NCI-H2171 treated with DMSO at 0.1 percent for 48 hours (cell line): ENCODE results near the gene PRDM16.

ENCODE experiments used
- DNase-seq: peaks from one replicate; lab custom pipeline; 2025; lab: John Stamatoyannopoulos, UW

PRDM16 gene

GRCh38 chr1:3069491-3070308 lies 697 bp downstream of the PRDM16 start:
- peak; percentile 55 for DNase-seq

- DNase-seq = no peak
These were observed 1.3 kb downstream of the PRDM16 start for GRCh38 chr1:3070309-3070643.

GRCh38 chr1:3070644-3071564 lies 1.9 kb downstream of the PRDM16 start:
- DNase-seq = no peak

- no peak for DNase-seq
These were observed 2.8 kb downstream of the PRDM16 start for GRCh38 chr1:3071565-3072390.

- no peak for DNase-seq
These were observed 3.6 kb downstream of the PRDM16 start for GRCh38 chr1:3072391-3073185.

GRCh38 chr1:3073186-3073488 lies 4.1 kb downstream of the PRDM16 start:
- DNase-seq = no peak

- no peak for DNase-seq
These were observed 4.7 kb downstream of the PRDM16 start for GRCh38 chr1:3073489-3074296.

- DNase-seq = no peak
These were observed 5.3 kb downstream of the PRDM16 start for GRCh38 chr1:3074297-3074741.

- DNase-seq = no peak
These were observed 5.8 kb downstream of the PRDM16 start for GRCh38 chr1:3074800-3075199.

GRCh38 chr1:3075666-3076362 lies 6.8 kb downstream of the PRDM16 start:
- no peak for DNase-seq

GRCh38 chr1:3076363-3076740 lies 7.3 kb downstream of the PRDM16 start:
- DNase-seq = no peak

GRCh38 chr1:3077081-3077480 lies 8.1 kb downstream of the PRDM16 start:
- DNase-seq = no peak

GRCh38 chr1:3077561-3077960 lies 8.6 kb downstream of the PRDM16 start:
- no peak for DNase-seq

GRCh38 chr1:3078430-3078861 lies 9.4 kb downstream of the PRDM16 start:
- DNase-seq = no peak

GRCh38 chr1:3078871-3079270 lies 9.9 kb downstream of the PRDM16 start:
- DNase-seq = no peak

GRCh38 chr1:3079381-3080052 lies 10.5 kb downstream of the PRDM16 start:
- DNase-seq = no peak

- DNase-seq = no peak
These were observed 11.3 kb downstream of the PRDM16 start for GRCh38 chr1:3080053-3080955.

GRCh38 chr1:3081171-3081683 lies 12.2 kb downstream of the PRDM16 start:
- DNase-seq = no peak
